AG08396 (cell line): ENCODE data around the gene OR14A16.

Source experiments
- DNase-seq: peaks from one replicate; pipeline ENCODE4 v3.0.0; 2012; ENCODE audit warnings: low spot score, mixed read lengths

Gene OR14A16, protein sequence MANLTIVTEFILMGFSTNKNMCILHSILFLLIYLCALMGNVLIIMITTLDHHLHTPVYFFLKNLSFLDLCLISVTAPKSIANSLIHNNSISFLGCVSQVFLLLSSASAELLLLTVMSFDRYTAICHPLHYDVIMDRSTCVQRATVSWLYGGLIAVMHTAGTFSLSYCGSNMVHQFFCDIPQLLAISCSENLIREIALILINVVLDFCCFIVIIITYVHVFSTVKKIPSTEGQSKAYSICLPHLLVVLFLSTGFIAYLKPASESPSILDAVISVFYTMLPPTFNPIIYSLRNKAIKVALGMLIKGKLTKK

GRCh38 chr1:247824023-247824422 is at the start of gene OR14A16:
Gene OR14A16, minus strand, starts transcription at chr1:247824119. Its CDS starts 8,390 bp downstream, at chr1:247815729.
- no peak for DNase-seq

DNA sequence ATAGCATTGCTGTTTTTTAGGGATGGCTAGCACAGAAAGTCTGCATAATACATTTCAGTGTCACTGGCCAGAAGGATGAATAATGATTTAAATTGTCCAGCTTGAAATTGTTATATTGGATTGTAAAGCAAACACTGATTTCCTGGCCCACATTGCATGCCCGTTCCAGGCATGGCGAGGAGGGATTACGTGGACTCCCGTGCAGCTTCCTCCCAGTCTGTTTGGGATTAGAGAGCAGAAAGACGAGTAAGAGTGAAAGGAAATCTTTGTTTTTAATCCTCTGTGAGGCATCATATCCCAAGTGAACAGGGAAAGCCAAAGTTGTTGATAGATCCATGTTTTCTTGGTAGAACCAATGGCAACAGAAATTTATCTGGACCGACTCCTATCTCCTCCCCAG is 41.5 kb upstream of the OR14A16 start:
- DNase-seq: no peak

DNA sequence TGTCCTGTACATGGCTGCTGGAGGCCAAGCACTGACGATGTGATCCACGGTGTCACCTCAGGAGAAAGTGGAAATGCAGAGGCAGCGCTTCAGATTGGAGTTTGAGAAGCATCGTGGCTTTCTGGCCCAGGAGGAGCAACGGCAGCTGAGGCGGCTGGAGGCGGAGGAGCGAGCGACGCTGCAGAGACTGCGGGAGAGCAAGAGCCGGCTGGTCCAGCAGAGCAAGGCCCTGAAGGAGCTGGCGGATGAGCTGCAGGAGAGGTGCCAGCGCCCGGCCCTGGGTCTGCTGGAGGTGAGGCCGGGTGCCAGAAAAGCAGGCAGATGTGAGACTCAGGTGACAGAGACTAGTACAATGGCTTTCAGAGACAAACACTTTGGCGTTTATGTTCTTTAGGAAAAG is 40.7 kb upstream of the OR14A16 start:
- no peak for DNase-seq

DNA sequence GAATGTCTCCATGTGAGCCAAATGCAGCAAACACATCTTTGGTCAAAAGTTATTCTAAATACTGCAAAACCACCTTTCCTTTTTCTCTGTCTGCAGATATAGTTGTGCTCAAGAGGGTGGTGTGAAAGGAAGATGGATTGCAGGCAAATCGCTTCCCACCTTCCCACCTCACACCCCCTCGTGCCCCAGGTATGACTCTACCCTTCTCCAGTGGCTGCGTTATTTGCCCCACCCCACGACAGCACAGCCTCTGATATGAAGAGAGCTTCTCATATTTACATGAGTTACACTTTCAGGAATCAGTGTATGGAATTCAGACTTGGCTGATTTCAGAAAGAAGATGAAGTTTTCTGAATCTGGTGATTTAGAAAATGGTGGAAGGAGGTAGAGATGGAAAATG is 38.8 kb upstream of the OR14A16 start:
- DNase-seq: no peak

GRCh38 chr1:247857985-247858619 is 34.2 kb upstream of the OR14A16 start:
- no peak for DNase-seq

- DNase-seq: no peak
Measured at GRCh38 chr1:247857069-247857984, 33.4 kb upstream of the OR14A16 start, which contains the start of gene TRIM58. Gene TRIM58, plus strand, starts transcription at chr1:247857187. Its CDS starts 60 bp downstream, at chr1:247857247.

GRCh38 chr1:247855911-247856310 is 32.0 kb upstream of the OR14A16 start:
- DNase-seq: no peak

DNA sequence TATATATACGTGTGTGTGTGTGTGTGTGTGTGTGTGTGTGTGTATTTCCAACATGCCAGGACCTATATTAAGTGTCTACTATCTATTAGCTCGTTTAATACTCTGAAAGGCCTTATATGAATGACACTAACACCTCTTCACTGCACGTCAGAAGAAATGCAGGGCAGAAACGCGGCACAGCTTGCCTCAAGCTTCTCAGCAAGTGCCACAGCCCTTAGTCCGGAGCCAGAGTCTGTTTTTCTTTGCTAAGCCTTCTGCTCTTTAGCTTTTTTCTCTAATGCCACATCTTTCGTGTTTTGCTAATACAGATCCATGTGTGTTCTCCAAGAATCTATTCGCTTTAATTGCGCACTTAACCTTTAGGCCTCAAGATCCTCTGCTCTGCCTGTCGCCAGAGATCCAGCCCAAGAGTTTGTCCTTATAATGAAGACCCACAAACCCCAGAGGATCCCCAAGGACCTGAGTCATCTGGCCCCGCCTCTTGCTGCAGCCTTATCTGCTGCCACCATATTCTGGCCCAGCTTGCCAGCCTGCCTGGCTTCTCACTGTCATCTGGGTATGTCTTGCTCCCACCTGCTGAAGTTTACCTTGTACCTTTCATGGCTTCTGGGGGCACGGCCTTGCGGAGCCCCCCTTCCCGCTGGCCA is 31.1 kb upstream of the OR14A16 start:
- DNase-seq: no peak

DNA sequence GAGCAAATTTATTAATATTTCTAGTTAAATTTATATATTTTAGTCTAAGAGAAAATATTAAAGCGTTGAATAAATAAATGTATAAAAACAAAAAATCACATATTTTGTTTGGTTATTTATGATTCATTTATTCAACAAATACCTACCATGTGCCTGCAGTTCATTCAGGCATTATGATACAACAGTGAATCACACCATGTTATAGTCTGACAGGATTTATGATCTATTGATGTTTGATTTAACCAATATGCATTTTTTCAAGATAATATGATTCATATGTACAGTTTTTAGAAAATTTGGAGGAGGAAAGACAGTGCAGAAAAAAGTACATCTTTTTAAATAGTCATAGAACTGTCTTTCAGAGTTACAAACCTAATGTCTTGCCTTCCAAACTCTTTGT is 25.7 kb upstream of the OR14A16 start:
- no peak for DNase-seq

DNA sequence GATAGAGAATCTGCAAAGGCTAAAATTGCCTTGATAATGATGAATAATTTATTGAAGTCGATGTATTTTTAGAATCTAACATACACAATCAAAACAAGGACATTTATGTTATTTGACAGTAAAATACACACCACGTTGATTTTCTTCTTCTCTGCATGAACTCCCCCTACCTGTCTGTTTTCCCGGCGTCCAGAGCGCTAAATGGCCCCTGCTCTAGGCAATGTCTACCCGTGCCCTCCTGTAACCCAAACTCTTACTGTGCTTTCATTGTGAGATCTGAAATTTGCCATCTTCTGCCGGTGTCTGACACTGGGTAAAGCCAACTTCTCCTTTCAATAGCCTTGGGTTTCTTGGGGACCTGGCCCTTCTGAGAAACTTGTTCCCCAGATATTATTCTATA is 24.4 kb upstream of the OR14A16 start:
- no peak for DNase-seq

DNA sequence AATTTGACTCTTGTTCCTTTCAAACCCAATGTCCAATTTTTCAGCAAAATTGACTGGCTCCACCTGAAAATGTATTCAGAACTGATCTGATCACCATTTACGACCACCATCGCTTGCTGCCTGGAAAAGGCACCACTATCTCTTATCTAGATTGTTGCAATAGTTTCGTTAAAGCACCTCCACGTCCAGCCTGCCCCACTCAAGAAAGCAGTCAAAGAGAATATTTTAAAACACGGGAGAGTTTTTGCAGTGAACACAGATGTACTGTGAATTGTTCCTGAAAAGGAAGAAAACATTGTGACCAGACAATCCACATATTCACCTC is 21.7 kb upstream of the OR14A16 start:
- no peak for DNase-seq

DNA sequence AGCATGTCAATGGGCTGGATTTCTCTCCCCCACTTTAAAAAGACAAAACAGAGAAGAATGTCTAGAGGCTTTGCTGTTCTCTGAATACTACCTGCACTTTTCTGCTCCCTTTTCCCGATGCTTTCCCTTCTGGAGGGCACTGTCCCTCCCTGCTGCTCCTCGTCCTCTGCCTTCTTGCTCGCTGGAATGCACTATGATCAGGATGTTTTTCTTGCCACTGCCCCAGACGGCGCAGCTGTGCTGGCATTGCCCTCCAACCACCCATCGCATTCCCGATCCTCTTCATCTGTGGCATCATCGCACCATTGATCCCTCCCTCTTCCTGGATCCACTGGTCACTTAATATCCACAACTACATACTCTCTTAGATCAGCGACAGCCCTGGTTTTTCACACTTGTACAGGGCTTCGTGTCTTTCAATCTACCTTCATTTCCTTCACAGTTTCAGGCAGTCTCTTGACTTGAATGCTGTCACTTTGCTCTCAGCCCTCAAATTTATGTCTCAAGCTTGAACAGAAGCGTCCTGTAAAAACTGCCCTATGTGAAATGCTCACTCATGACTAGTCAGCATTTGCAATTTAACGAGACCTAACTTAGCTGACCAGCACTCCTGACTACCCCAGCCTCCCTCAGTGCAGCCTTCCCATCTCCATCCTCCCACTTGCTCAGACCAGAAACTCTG is 21.2 kb upstream of the OR14A16 start:
- no peak for DNase-seq

DNA sequence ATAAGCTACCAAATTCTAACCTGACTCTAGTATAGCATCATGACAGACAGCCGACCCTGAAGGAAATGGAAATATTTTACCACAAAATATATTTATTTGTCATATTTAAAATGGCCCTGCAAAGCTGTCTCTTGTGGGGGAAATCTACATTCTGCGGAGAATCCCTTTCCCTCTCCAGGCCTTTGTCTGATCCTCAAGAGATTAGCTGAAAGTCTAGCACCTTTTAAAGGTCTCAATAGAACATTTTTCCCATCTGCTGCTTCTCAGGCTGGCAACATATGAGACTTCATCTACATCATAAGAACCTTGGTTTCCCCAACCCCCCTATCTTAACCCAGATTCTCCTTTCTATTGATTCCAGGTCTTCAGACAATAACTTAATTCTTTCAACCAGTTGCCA is 19.5 kb upstream of the OR14A16 start:
- no peak for DNase-seq

DNA sequence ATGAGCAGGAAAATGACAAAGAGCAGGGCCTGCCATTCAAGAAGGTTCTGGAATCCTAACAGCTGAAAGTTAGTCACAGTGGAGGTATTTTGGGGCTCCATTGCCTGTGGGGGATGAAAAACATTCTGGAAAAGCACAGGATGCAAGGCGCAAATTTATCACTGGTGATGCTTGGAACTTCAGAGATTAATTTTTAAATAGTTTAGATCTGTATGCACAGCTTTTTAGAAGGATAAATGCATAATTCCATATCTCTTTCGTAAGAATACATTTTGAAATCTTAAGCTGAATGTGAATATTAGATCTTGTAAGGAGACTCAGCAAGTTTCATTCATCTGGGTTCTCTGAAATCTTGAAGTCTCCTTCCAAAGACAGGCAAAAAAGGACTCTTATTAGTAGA is 17.9 kb upstream of the OR14A16 start, which contains the start of gene OR11L1:
TSS of gene OR11L1 (minus strand) at position 101 of the 400 bp plus-strand sequence. CDS start at position 101, 0 bp downstream.
- no peak for DNase-seq

DNA sequence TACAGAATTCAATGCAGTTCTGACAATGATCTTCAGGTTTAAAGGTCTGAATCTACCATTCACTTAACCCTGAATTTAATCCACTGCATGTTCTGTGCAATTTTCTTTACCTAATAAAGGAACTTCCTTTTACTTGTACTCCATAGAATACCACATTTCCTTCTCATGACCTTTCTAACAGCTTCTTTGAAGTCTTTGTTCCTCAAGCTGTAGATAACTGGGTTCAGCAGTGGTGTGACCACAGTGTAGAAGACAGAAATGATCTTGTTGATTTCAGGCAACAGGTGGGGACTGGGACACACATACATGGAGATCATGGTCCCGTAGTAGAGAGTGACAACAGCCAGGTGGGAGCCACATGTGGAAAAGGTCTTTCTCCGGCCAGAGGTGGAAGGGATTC is 16.9 kb upstream of the OR14A16 start:
- no peak for DNase-seq

GRCh38 chr1:247833601-247834000 is 9.7 kb upstream of the OR14A16 start:
- no peak for DNase-seq

DNA sequence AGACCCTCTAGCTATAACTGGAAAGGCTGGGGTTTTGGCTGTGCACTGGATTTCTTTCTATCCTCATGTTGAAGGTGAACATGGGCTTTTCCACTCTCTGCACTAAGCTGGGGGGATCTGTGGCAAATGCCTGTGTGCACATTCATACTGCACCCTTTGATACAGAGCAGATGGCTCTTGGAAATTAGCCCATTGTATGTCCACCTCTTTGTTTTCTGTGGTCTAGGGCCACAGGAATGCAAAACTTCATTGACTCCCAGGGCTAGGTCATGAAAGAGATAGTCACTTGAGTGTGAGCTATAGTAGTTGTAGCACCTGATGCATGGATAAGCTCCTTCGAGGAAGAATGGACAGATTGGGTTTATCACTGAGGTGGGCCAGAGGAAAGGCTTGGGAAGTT is 5.7 kb upstream of the OR14A16 start:
- no peak for DNase-seq

- no peak for DNase-seq
Measured at GRCh38 chr1:247825362-247825761, 1.4 kb upstream of the OR14A16 start.

- no peak for DNase-seq
Measured at GRCh38 chr1:247822060-247822459, 1.9 kb downstream of the OR14A16 start.

DNA sequence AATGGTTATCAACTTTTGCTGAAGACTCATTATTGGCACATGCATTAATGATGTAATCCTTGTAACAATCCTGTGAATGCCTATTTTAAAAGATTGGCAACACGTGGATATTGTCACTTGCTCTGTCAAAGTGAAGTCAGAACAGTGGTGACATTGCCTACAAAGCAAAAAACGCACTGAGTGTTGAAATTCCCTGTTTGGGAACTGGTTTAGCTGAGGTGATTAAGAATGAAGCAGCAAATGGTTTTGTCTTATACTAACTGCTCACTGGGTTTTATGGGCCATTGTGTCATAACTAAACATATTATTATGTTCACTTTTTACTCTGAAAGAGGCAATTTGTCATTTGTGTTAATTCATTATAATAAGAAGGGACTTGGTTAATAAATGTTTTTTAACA is 11.3 kb downstream of the OR14A16 start:
- DNase-seq: no peak

DNA sequence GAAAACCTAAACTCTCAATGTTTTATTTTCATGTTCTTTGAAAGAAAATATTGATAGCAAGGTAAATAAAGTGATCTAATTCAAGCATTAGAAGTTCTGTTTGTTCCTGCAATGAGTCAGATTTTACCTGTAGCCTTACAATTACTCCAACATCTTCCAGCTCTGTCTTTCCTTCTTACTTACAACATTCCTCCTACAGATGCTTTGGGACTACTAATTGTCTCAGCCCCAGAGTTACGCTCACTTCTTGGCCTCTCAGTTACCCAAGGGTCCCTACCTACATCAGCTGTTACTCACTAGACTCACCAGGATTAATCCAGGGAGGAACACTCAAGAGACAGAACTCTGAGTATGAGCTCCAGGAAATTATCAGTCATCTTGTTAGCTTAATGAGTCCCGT is 26.4 kb downstream of the OR14A16 start:
- DNase-seq: no peak

- no peak for DNase-seq
Measured at GRCh38 chr1:247769603-247770002, 54.3 kb downstream of the OR14A16 start.
